Measurements from ENCODE around the gene CCT6B. TPM values are rescaled to one million over a fixed set of nuclear protein-coding genes. Genes with fewer than 3 reads are reported as not detected.

Gene CCT6B
- total and polyA plus RNA-seq, 2 of the 13 experiments (the other 11 are each of a cell fraction or from before 2014, with no cell fraction given), result 0.41 to 1.4 TPM

GRCh38 chr17:34980681-34981537 lies 19.6 kb upstream of the CCT6B start (continued):
- TF ChIP-seq, protein P1, sequence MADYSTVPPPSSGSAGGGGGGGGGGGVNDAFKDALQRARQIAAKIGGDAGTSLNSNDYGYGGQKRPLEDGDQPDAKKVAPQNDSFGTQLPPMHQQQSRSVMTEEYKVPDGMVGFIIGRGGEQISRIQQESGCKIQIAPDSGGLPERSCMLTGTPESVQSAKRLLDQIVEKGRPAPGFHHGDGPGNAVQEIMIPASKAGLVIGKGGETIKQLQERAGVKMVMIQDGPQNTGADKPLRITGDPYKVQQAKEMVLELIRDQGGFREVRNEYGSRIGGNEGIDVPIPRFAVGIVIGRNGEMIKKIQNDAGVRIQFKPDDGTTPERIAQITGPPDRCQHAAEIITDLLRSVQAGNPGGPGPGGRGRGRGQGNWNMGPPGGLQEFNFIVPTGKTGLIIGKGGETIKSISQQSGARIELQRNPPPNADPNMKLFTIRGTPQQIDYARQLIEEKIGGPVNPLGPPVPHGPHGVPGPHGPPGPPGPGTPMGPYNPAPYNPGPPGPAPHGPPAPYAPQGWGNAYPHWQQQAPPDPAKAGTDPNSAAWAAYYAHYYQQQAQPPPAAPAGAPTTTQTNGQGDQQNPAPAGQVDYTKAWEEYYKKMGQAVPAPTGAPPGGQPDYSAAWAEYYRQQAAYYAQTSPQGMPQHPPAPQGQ (CRISPR knock-in tag; IDR thresholded peaks at IDR 0.05; ENCODE audit: borderline replicate concordance), result no peak
- TF ChIP-seq ZNF557 (CRISPR knock-in tag; IDR thresholded peaks at IDR 0.05), result 0 out of 2 replicates have a peak, but pooled peaks have one; percentile 10
- TF ChIP-seq HNRNPLL (IDR thresholded peaks at IDR 0.05; ENCODE audit: low read depth, low read length, poor library complexity, severe bottlenecking), result peak; percentile 51
- TF ChIP-seq AHR (CRISPR knock-in tag; IDR thresholded peaks at IDR 0.05), result peak; percentile 73; the same call in 1 of the 2 replicates
- 0 out of 2 replicates have a peak, but pooled peaks have one; percentile 31 for TF ChIP-seq ZNF841 (CRISPR knock-in tag; IDR thresholded peaks at IDR 0.05; ENCODE audit: borderline replicate concordance)
- TF ChIP-seq, protein P2, sequence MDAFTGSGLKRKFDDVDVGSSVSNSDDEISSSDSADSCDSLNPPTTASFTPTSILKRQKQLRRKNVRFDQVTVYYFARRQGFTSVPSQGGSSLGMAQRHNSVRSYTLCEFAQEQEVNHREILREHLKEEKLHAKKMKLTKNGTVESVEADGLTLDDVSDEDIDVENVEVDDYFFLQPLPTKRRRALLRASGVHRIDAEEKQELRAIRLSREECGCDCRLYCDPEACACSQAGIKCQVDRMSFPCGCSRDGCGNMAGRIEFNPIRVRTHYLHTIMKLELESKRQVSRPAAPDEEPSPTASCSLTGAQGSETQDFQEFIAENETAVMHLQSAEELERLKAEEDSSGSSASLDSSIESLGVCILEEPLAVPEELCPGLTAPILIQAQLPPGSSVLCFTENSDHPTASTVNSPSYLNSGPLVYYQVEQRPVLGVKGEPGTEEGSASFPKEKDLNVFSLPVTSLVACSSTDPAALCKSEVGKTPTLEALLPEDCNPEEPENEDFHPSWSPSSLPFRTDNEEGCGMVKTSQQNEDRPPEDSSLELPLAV (CRISPR knock-in tag; conservative IDR thresholded peaks at IDR 0.05; ENCODE audit: low read depth), result peak; percentile 16; the same call in 1 of the 2 replicates
- no peak for TF ChIP-seq CBFB (CRISPR knock-in tag; IDR thresholded peaks at IDR 0.05)
- no peak for TF ChIP-seq MIER3 (CRISPR knock-in tag; IDR thresholded peaks at IDR 0.05; ENCODE audit: borderline replicate concordance)
- TF ChIP-seq, protein P3, sequence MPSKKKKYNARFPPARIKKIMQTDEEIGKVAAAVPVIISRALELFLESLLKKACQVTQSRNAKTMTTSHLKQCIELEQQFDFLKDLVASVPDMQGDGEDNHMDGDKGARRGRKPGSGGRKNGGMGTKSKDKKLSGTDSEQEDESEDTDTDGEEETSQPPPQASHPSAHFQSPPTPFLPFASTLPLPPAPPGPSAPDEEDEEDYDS (CRISPR knock-in tag; IDR thresholded peaks at IDR 0.05), result no peak
- TF ChIP-seq ZNF101 (CRISPR knock-in tag; IDR thresholded peaks at IDR 0.05; ENCODE audit: borderline replicate concordance, low read depth), result no peak
- TF ChIP-seq ZBTB21 (CRISPR knock-in tag; IDR thresholded peaks at IDR 0.05), result no peak
- no peak for TF ChIP-seq ZNF160 (CRISPR knock-in tag; IDR thresholded peaks at IDR 0.05)
- TF ChIP-seq CEBPB (IDR thresholded peaks at IDR 0.05; ENCODE audit: borderline replicate concordance, low read depth, low read length), result 0 out of 2 replicates have a peak, but pooled peaks have one; percentile 9
- TF ChIP-seq, protein P4, sequence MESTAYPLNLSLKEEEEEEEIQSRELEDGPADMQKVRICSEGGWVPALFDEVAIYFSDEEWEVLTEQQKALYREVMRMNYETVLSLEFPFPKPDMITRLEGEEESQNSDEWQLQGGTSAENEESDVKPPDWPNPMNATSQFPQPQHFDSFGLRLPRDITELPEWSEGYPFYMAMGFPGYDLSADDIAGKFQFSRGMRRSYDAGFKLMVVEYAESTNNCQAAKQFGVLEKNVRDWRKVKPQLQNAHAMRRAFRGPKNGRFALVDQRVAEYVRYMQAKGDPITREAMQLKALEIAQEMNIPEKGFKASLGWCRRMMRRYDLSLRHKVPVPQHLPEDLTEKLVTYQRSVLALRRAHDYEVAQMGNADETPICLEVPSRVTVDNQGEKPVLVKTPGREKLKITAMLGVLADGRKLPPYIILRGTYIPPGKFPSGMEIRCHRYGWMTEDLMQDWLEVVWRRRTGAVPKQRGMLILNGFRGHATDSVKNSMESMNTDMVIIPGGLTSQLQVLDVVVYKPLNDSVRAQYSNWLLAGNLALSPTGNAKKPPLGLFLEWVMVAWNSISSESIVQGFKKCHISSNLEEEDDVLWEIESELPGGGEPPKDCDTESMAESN (CRISPR knock-in tag; conservative IDR thresholded peaks at IDR 0.05), result no peak
- TF ChIP-seq SALL2 (CRISPR knock-in tag; IDR thresholded peaks at IDR 0.05), result no peak
- TF ChIP-seq ZNF549 (CRISPR knock-in tag; IDR thresholded peaks at IDR 0.05), result no peak
- peak; percentile 72; the same call in 1 of the 2 replicates for TF ChIP-seq KAT7 (CRISPR knock-in tag; IDR thresholded peaks at IDR 0.05; ENCODE audit: borderline replicate concordance)
- peak; percentile 9; the same call in 1 of the 2 replicates for TF ChIP-seq SPEN (CRISPR knock-in tag; IDR thresholded peaks at IDR 0.05; ENCODE audit: low read depth)
- no peak for TF ChIP-seq CHCHD3 (CRISPR knock-in tag; IDR thresholded peaks at IDR 0.05)
- TF ChIP-seq ZNF292 (CRISPR knock-in tag; IDR thresholded peaks at IDR 0.05; ENCODE audit: borderline replicate concordance, low read depth), result 0 out of 2 replicates have a peak, but pooled peaks have one; percentile 23
- TF ChIP-seq TOE1 (CRISPR knock-in tag; IDR thresholded peaks at IDR 0.05), result no peak
- TF ChIP-seq ZNF761 (CRISPR knock-in tag; conservative IDR thresholded peaks at IDR 0.05), result no peak
